NCI-H1105 (cell line): Measurements from ENCODE around the gene EMC8.
A peak's percentile ranks its signal among the peaks of the same experiment; 100 is the strongest.

Source experiments
- DNase-seq: peaks from one replicate; lab custom pipeline; 2025; lab: John Stamatoyannopoulos, UW

Gene EMC8

GRCh38 chr16:85782451-85782850 lies 16.9 kb downstream of the EMC8 start:
- no peak for DNase-seq

GRCh38 chr16:85781695-85782370 lies 17.5 kb downstream of the EMC8 start:
- DNase-seq: peak; percentile 8

GRCh38 chr16:85781156-85781555 lies 18.2 kb downstream of the EMC8 start:
- no peak for DNase-seq

- DNase-seq: no peak
Observed at GRCh38 chr16:85780281-85780680, 19.1 kb downstream of the EMC8 start.

- no peak for DNase-seq
Observed at GRCh38 chr16:85778873-85779272, 20.5 kb downstream of the EMC8 start.

GRCh38 chr16:85777583-85778310 lies 21.6 kb downstream of the EMC8 start:
- DNase-seq: no peak

- DNase-seq: no peak
Observed at GRCh38 chr16:85774811-85775210, 24.5 kb downstream of the EMC8 start.

GRCh38 chr16:85774136-85774535 lies 25.2 kb downstream of the EMC8 start:
- DNase-seq: no peak

GRCh38 chr16:85773044-85773443 lies 26.3 kb downstream of the EMC8 start:
- no peak for DNase-seq

GRCh38 chr16:85770741-85771140 lies 28.6 kb downstream of the EMC8 start:
- no peak for DNase-seq

- DNase-seq: no peak
Observed at GRCh38 chr16:85768199-85768598, 31.1 kb downstream of the EMC8 start.

- no peak for DNase-seq
Observed at GRCh38 chr16:85767531-85767930, 31.8 kb downstream of the EMC8 start.

- no peak for DNase-seq
Observed at GRCh38 chr16:85765767-85766166, 33.6 kb downstream of the EMC8 start.

- no peak for DNase-seq
Observed at GRCh38 chr16:85765211-85765610, 34.1 kb downstream of the EMC8 start.

GRCh38 chr16:85763616-85764015 lies 35.7 kb downstream of the EMC8 start:
- DNase-seq: no peak

- no peak for DNase-seq
Observed at GRCh38 chr16:85762970-85763369, 36.4 kb downstream of the EMC8 start.

- DNase-seq: no peak
Observed at GRCh38 chr16:85761861-85762260, 37.5 kb downstream of the EMC8 start.

- DNase-seq: no peak
Observed at GRCh38 chr16:85759631-85760419, 39.5 kb downstream of the EMC8 start.

GRCh38 chr16:85759136-85759535 lies 40.2 kb downstream of the EMC8 start:
- DNase-seq: no peak

GRCh38 chr16:85757341-85757822 lies 42.0 kb downstream of the EMC8 start:
- no peak for DNase-seq

- no peak for DNase-seq
Observed at GRCh38 chr16:85755929-85756768, 43.2 kb downstream of the EMC8 start.

GRCh38 chr16:85754413-85754812 lies 44.9 kb downstream of the EMC8 start:
- DNase-seq: no peak
